ENCODE results near the gene PPM1M.

PPM1M gene

DNA sequence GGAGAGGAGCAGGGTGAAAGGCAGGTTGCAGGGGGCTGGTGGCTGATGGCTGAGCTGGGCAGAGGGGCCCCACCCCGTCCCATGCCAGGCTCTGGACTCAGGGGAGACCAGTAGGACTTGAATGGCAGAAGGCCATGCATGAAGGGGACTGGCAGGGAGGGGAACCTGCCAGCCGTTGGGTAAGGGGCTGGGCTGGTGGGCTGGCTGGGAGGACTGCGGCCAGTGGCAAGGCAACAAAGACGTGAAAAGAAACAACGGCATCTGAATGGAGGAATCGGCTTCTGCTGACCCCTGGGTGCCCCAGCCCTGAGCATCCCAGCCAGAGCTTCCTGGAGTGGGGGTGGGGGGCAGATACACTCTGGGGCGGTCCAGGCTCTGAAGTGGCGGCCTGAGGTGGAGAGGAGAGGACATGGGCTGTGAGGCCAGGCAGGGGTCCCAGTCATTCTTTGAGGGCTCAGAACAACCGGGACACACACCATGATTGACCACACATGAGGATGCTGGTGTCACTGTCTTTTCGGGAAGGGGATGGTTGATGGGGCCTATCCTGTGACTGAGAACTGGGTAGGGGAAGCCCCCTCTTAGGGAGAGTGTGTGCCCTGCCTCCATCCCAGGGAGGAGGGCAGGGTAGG, 53.8 kb downstream of the PPM1M start:
- DNase-seq, result no peak
